Activated CD8-positive, alpha-beta memory T cell treated with anti-CD3 and anti-CD28 coated beads for 48 hours (primary cell): Measurements from ENCODE around the gene ANG.

Experiments
- DNase-seq, 3 experiments: peaks; one replicate each; pipeline ENCODE4 v3.0.0-alpha.2; 2020; ENCODE audit warnings: low read depth in 2 of 3, low spot score in 2 of 3

Gene ANG

GRCh38 chr14:20675669-20676068, 12.9 kb upstream of the ANG start:
- no peak for DNase-seq

DNA sequence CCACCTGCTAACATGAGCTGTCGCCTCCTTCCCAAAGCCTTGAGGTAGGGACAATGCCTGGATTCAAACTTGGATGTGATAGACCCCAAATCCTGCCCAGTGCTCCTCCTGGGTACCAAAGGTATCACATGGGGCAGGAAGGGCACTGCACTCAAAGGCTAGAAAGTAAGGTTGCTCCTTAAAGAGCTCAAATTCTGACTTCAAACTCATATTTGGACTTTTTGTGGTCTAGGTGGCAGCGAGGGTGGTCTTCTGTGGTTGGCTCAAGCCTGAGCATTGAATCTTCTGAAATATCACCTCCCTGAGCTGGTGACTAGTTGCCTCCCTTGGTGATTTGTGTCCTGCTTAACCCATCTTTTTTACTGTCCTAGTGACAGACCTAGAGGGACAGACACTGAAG, 12.5 kb upstream of the ANG start:
- DNase-seq, result no peak

- no peak for DNase-seq
Observed at GRCh38 chr14:20679907-20680306, 8.7 kb upstream of the ANG start.

GRCh38 chr14:20680363-20680762, 8.2 kb upstream of the ANG start:
- no peak for DNase-seq

GRCh38 chr14:20680843-20681347, 7.7 kb upstream of the ANG start:
- DNase-seq, result no peak

- DNase-seq, result peak; percentile 78 to 95 (median 92)
Observed at GRCh38 chr14:20681348-20682126, 7.0 kb upstream of the ANG start.

DNA sequence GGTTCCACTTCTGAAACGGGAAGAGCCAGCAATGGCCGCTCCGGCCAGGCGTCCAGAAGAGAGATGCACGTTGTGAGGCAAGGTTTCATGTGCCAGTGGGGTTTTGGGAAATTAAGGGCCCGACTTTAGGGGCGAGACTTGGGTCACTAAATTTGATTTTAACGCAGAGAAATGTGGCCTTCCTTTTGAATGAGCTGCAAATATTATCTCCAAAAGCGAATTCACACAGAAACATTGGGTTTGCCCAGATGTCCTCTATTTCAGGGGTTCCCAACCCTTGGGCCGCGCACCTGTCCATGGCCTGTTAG, 6.5 kb upstream of the ANG start:
- DNase-seq, result no peak

DNA sequence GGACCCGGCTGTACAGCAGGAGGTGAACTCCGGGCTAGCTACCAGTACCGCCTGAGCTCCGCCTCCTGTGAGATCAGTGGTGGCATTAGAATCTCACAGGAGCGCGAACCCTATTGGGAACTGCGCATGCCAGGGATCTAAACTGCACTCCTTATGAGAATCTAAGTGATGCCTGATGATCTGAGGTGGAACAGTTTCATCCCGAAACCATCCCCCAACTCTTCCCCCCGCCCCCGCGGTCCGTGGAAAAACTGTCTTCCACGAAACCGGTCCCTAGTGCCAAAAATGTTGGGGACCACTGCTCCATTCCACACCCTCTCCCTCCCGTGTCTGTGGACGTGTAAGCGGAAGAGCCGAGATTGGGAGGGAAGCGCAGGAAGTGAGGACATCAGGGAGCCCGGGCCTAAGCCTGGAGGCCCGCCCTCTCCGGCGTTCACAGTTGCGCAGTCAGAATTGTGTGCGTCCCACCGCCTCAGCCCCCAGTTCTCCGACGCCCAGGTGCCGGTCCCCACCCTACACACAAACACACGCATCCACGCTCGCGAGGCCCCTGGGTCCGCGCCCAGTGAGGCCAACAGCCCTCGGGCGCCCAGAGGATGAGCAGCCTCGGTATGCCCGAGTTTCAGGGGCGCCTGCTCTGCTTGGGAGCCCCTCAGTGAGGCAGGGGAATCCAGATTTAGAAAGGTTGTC, 6.0 kb upstream of the ANG start:
- DNase-seq, result peak; percentile 52 to 55 (median 55)

DNA sequence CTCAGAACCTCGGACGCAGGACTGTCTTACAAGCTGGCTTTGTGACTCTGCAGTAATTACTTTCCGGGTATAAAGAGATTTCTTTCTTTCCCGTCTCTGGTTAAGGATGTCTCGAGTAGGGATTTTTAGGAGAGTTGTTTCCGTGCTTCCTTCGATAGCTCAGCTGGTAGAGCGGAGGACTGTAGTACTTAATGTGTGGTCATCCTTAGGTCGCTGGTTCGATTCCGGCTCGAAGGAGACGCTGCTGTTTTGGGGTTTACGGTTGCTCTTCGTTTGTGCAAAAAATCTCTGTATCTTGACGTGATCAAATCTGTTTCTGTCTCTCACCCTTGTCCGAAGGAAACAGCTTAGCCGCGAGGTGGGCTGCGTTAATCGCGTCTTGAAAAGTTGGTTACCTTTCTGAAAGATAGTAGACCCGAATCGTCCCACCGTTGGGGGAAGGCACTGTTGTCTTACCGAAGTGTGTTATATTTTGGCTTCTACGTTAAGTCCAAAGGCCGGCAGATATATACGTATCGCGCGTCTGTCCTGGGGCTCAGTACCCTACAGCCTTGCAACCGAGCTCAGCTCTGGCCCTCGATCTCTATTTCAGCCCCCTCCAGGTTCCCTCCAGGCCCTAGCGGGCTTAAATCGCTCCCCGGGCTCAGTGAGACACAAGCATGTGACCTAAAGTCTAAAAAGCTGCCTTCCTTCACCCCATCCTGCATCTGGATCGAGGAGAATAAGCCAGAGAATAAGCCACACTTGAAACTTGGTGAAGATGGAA, 5.3 kb upstream of the ANG start:
- peak; percentile 55 to 78 (median 60) for DNase-seq

- DNase-seq, result peak; percentile 62 to 94 (median 82)
Observed at GRCh38 chr14:20683891-20684661, 4.5 kb upstream of the ANG start, which contains the start of gene RNASE4. TSS of gene RNASE4 (plus strand) at chr14:20684560. CDS start at chr14:20699372, 14,812 bp downstream.

DNA sequence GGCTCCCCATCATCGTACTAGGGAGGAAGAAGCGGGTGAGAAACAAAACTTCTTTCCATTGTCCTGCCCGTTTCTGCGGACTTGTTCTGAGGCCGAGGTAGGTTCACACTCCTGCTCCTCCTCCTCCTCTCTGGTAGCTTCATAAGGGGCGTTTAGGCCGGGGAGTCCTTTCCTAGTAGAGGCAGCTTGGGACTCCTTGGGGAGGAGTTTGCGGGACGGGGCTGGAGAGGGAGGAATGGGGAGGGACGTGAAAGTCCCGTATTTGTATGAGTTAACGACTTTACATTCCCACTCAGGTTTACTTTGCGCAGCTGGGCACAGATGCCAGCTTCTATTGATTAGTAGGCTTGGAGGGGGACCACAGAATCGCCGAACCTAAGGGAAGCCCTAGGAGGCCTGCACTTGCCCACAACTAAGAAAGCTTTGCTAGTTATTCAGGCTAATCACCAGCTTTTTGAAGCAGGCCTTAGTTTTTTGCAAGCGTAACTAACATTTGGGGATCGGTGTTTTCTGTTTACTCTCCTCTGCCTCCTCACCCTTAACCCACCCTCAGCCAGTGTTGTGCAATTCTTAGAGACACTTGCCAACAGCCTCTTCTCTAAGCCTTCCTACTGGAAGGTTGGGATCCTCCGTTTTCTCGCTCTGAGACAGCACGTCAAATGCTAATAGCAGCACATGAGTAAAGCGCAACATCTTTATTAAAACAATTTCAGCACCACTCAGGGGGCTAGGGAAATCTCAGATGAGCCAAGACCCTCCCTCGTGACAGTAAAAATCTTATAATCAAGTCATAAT, 3.7 kb upstream of the ANG start:
- no peak for DNase-seq

- no peak for DNase-seq
Observed at GRCh38 chr14:20686386-20687143, 2.0 kb upstream of the ANG start.

DNA sequence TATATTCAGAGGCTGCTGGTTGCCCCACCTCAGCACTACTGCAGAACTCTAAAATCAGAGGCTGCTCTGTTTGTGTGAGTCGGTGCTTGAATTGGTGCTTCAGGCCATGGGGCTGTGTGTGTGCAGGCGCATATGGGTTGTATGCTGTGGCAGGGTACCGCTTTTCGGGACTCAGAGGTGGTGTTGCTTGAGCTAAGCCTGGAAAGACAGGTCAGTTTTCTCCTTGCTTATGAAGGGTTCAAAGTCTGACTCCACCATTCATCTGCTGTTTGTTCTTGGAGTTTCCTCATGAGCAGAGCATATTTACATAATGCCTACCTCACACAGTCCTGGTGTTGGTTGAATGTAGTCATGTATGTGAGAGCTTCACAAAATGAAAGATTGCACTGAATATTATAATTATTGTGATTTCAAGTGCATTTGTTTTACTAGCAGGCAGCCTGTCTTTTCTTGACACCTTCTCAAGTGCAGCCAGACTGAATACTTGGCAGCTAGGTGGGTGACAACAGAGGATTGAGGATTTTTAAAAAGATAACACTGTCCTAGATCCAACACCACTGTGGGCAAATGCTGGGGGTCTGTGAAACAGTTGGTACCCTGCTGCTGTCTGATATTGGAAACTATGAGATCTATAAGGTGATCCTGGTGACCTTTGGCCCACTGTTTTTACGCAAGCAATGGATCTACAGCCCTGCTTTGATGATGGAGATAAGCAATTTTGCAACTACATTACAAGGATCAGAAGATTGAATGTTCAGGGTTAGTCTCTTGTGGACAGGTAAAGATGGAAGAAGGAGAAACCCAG, 1.0 kb upstream of the ANG start:
- no peak for DNase-seq

DNA sequence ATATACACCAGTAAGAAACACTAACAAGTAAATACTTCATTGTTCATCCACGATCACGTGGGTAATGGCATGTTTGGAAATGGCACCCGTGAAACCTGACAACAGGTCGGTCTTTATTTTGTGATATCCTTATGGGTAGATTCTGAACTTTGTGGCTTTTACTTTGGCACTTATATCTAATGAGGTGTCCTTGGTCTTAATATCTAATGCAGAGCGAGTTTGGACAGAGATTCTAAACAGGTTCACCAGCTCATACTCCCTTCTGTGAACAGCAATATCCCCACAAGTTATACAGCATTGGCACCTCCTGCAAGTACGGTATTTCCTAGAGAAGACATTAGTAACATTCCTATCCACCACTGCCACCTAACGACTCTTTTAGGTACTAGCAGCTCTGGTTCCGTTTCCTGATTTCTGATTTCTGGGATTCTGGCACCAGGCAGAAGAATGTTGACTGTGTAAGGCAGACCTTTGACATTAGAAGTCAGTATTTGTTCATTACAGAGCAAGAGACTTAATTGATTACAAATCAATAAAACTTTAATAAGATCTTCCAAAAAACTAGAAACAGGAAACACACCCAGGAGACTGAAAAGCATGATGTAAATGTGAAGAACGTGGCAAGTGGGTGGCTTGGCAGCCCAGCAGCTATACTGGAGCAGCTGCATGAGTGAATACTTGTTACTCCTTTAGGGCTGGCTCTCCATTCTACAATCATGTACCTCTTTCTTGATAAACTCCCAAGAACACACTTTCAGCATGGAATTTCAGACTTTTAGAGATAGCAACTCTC, 2.5 kb downstream of the ANG start:
- DNase-seq, result no peak

DNA sequence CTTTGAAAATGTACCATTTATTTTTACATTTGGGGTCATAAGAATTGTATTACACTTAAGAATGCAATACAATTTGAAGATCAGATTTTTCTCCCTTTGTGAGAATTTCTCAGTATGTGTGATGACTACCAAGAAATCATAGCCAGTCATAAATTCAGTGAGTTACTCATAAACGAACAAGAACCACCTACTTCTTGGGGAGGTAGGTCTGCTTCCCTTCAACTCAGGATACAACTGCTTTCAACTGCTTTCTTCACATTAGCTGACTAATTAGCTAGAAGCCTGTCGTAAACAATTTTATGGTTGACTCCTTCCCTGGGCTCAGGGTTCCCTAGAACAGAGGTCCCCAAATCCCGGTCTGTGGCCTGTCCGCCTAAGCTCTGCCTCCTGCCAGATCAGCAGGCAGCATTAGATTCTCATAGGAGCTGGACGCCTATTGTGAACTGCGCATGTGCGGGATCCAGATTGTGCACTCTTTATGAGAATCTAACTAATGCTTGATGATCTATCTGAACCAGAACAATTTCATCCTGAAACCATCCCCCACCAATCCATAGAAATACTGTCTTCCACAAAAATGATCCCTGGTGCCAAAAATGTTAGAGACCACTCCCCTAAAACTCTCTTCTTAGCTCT, 3.7 kb downstream of the ANG start:
- DNase-seq, result no peak

DNA sequence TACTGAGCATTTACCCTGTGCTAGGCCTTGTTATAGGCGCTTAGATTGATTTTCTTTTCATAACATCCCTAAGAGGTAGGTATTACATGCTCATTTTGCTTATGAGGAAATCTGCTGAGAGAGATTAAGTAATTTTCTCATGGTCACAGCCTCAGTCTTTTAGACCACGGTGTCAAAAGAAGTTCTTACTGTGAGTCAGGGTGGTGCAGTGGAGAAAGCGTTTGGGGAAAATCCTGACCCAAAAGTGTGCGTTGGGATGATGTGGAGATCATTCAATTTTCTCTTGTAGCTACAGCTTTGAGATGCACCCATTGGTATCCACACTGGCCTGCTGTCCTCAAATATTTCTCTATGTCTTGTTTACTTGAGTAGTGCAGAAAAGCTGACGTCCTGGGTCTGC, 8.2 kb downstream of the ANG start:
- DNase-seq, result no peak

GRCh38 chr14:20697273-20698017, 8.9 kb downstream of the ANG start:
- DNase-seq, result no peak
